HG03460 (cell line): Measurements from ENCODE around the gene TAS2R1.
"Not testable (repeated sequence)": the region's sequence is repeated elsewhere in the genome, so short reads cannot be mapped to it uniquely, and the experiment has no call there.

Source experiments
- ATAC-seq: cut with Tn5 transposase; IDR thresholded peaks from one replicate; pipeline ENCODE4 v1.9.1; 2021; ENCODE audit not compliant: unreplicated experiment

The TAS2R1 gene

DNA sequence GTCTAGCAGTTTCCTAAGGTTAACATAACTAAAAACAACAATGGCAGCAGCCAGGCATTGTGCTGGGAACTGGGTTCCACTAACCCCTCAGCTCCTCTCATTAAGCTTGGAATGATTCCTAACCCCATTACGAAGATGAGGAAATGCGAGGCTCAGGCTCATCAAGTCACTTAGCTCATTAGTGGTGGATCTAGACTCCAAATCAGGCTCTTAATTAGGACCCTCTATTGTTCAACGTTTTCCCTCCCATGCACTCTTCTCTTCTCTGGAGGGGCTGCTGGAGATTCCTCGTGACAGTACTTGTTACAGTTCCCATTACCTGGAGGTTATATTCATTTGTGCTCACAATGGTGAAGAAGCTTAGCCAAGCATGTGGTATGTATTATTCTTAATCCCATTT lies 6.5 kb downstream of the TAS2R1 start:
- no peak for ATAC-seq

DNA sequence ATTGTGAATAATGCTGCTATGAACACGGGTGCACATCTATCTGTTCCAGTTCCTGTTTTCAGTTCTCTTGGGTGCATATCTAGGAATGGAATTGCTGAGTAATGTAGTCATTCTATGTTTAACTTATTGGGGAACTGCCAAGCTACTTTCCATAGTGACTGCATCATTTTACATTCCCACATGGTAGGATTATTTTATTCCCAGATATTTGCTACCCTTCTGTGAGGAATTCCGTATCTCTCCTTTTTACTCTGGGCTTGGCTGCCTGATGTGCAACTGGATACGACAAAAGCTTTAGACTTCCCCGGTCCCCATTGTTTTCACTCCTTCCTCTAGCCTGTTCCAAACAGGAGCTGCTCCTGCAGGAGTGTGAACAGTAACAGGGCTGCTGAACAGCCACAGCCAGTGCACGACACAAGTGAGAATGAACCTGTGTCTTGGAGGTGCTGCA lies 7.2 kb downstream of the TAS2R1 start:
- no peak for ATAC-seq

DNA sequence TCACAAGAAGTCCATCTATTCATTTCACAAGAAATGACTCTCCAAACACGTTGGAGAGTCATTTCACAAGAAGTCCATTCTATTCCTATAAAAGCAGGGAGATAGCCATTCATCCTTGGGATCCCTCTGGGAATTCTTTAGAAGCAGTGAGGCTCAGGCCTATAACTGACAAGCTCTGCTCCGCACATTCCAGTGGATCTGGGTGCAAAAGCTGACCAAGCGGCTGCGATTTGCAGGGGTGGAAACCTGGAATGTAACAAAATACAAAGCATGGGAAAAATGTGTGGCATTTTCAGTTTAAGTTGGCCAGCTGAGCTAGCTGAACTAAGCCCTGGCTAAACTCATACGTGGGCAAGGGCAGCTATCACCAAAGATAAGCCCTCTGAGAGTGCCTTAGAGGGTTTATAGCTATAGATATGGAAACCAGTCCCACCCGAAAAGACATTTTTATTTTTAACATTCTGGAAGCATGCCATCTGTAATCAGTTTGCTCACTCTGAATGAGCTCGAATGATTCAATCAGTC lies 8.7 kb downstream of the TAS2R1 start:
- ATAC-seq = no peak

DNA sequence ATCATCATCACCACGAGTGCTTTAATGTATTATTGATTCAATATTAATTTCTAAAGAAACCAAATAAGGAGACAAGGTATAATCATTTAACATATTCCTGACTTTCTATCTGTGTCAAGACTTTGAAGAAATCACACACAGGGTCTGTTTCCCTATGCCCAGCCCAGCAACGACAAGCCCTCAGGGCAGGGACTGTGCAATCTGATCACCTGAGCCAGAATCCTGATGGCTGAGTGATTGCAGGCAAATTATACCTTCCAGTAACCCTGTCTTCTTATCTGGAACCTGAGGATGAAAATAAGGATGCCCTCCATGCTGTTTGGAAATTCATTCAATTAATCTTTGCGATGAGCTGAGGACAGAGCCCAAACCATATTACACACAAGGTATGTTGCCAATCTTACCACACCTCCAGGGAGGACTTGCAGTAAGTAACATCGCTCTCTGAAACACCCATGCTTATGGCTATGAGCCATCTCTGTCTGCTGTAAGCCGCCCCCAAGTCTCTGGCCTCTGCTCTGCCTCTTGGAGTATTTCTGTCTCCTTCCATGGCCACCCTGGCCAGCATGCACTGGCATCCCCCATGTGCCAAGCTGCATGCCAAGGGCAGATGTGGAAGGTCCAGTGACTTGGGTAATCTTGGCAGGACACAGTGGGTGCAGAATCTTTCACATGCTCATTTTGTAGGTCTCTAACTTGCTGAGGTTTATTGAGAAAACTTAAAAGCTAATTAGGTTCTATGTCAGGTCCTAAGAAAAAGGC lies 10.6 kb downstream of the TAS2R1 start:
- ATAC-seq = no peak

DNA sequence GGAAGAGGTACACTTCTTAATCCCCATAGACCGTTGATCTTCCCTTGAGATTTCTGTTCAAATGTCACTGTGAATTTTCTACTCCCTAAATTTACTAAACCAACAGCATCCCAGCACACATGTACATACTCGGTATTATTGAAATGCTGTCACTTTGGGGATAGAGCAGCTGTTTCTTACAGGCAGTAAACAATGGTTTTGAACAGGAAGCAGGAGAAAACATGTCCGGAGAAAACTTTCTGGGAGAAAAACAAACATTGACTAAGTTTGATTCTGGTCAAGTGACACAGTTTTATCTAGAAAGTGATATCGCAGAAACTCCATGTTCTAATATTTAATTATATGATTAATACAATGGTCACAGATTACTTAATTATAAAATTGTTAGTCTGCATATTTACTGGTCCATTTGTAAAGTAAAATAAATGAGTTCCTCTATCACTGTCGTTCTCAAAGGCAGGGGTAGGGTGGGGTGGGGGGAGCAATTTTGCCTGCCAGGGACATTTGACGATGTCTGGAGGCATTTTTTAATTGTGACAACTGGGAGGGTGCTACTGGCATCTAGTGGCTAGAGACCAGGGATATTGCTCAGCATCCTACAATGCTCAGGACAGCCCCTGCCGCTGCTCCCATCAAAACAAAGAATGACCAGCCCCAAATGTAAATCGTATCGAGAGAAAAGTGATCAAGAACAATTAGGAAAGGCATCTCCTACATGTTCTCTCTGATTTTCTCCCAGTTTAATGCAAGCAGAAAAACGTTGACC lies 12.2 kb downstream of the TAS2R1 start:
- ATAC-seq = no peak

DNA sequence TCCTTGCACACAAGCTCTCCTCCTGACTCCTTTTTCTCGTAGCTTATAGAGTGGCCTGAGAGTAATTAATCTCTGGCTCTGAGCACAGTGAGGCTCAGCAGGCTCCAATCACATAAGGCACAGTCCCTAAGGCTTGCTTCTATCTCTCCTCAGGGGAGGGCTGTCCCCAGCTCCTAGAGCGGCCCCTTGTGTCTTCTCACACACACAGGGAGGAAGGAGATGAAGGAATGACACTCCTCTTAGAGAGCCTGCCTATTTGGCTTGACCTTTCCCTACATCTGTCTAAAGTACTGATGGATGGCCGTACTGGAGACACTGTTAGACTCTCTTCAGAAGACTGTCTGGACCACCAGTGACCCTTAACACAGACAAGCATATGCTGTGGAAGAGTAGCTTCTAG lies 12.9 kb downstream of the TAS2R1 start:
- no peak for ATAC-seq

DNA sequence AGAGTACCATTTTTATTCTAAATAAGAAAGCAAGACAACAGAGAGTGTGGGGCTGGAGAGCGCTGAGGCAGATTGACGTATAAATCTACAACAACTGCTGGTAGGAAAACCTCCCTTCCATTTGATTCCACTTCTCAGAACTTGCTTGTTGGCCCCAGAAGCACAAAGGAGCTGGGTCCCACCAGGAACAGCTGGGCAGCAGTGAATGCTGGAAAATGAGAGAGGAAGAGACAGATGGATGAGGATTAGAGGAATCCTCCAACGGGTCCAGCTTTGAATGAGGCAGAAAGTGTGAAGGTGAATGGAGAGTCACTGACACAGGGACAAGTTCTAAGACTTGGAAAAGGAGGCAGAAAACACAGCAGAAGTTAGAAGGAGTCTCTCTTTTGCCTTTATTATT lies 14.8 kb downstream of the TAS2R1 start:
- no peak for ATAC-seq

DNA sequence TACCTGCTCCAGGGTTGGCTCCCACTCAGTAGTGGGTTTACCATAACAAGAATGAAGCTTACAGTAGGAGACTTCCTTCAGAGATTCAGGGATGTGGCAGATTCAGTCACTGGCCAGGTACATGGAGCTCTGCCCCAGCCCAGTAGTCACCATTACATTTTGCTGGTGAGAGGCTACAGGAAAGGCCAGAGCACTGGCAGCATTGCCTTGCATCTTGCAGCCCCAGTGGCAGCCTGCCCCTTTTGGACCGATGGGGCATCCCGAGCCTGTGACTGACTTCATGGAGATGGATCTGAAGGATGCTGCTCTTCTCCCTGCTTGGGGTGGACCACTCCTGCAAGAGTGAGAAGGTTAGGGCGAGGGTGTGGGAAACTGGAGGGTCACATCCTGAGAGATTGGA lies 16.8 kb downstream of the TAS2R1 start:
- ATAC-seq = no peak

DNA sequence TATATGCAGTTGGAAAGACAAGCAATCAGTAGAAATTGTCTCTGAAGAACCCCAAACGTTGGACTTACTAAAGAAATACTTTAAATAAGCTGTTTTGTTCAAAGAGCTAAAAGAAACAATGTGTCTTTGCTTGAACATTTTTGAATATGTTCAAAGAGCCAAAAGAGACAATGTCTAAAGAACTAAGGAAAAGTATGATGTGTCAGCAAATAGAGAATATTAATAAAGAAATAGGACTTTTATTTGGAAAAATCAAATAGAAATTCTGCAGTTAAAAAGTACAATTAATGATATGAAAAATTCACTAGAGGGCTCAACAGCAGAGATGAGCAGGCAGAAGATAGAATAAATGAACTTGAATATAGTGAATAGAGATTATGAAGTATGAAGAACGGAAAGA lies 19.2 kb downstream of the TAS2R1 start:
- no peak for ATAC-seq

DNA sequence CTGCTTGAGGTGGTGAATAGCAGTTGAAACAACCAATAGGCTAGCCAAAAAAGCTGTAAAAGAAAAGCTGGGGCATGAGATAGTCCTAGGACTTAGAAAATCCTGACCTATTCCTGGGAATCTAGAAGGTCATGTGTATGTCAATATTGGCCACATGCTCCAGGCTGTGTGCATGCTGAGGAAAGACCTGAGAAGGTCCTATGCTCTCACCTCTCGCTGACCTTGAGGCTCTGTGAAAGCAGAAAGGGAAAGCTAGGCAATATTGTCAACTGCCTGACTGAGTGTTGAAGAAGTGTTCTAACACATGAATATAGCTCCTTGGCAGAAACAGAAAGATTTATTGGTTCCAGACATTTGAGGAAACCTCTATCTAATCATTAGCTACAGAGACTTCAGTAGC lies 19.8 kb downstream of the TAS2R1 start:
- ATAC-seq = no peak

DNA sequence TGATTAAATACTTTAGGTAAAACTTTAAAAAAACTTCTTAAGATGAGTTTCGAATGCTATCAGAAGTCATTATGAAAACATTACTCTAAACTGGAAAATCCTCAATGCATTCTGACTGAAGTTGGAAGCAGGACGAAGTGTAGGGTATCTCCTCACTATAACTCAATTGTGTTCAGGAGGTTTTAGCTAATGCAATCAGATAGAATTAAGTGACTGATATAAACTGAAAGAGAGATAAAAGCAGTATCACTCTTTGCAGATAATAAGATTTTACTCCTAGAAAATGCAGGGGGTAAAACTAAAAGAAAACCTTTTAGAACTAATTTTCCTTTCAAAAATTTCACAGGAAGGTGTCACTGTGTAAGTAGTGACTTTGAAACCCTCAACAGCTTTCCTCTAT lies 22.1 kb downstream of the TAS2R1 start:
- no peak for ATAC-seq

DNA sequence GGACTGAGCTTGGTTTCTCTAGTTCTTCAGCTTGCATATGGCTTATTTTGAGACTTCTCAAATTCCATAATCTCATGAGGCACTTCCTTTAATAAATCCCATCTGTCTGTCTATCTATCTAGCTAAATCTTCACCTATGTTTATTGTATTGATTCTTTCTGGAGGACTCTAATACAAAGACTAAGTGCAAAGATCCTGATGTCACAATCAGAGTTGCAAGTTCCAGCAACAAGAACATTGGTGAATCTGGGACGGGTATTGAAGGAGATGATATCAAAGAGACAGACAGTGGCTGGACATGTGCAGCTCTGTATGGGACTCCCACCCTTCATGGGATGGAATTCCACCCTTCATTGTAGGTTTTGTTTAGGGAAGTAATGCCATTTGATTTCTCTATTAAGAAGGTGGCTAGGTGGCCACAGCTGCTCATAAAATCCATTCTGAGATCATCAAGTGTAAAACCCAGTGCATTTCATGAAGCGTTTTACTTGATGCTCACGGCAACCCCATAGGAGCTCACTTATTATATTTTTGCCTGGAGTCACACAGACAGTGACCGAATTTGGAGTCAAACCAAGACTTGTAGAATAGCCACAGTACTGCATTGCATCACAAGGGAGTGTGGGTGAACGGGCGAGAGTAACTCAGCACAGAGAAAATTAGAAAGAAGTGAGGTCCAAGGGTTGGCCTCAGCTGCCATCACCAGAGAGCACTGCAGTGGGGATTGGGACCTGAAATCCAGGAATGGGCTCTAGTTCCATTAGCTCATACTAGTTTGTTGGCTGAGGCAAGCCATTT lies 24.9 kb downstream of the TAS2R1 start:
- ATAC-seq = no peak

DNA sequence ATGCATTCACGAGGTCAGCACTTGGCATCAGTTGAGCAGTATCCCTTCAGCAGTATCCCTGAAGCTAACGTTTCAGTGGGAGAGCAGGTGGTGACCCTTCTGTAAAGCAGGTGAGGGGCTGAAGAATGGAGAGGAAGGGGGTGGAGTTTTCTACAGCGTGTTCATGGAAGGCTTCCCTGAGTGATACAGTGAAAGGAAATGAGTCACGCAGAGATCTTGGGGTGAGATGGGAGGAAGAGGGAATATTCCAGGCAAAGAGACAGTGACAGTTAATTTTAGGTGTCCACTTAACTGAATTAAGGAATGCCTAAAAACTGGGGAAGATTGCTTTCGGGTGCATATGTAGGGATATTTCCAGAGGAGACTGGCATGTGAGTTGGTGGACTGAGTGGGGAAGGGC lies 25.7 kb downstream of the TAS2R1 start:
- ATAC-seq = no peak

DNA sequence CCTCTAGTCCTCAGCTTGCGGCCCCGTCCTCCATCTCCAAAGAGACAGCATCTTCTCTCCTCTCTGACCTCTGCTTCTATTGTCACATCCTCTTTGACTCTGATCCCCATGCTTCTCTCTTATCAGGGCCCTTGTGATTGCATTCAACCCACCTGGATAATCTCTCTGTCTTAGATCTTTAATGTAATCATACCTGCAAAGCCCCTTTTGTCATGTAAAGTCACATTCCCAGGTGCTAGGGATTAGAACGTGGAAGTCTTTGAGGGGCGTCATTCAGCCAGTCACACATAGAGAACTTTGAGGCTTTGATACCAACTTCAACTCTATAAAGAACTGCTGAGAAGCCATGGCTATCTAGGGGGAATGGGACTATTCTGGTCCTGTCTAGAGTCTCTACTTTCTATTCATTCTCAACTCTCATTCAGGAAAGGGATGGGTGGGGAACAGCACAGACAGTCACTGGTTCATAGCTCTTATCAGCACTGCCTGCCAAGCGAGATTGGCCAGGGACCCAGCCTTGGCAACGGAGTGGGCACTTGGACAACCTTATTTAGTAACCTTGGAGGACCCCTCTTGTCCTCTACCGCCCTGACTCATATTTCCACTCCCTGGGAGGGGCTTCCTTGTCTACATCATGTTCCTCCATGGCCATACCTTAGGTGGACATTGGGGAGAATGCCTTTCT lies 29.0 kb downstream of the TAS2R1 start:
- ATAC-seq = no peak

DNA sequence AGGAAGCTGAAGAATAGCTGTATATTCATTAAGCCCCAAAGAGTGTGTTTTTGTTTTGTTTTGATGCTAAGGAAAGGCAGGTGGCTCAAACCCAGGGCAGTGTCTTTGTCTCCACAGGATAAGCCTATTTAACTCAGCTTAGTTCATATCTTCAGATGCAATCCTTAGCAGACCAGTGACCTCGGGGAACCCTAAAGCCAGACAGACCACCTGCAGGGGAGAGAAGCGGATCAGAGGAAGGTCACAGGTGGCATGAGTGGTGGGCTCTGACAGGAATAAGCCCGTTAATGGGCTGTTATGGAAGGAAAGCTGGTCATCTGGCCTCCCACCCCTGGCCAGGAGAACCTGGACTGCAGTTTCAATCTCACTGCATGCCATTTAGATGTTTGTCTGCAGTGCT lies 30.8 kb downstream of the TAS2R1 start:
- no peak for ATAC-seq

DNA sequence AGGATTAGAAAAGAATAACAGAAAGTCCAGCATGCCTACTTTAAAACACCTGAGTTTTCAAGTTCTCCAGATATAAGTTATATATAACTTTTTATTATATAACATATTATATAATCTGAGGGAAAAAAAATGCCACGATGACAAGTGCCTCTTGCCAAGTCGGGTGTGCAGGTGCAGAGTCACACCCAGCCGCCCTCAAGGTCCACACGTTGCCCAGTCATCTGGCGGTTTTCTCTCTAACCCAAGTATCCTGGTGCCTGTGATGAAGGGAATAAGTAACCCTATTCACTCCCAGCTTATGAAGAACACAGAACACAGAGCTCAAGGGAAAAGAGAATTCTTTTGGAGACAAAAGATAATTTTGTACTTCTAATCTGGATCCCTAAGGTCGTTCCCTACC lies 31.8 kb downstream of the TAS2R1 start:
- ATAC-seq = not testable (repeated sequence)

DNA sequence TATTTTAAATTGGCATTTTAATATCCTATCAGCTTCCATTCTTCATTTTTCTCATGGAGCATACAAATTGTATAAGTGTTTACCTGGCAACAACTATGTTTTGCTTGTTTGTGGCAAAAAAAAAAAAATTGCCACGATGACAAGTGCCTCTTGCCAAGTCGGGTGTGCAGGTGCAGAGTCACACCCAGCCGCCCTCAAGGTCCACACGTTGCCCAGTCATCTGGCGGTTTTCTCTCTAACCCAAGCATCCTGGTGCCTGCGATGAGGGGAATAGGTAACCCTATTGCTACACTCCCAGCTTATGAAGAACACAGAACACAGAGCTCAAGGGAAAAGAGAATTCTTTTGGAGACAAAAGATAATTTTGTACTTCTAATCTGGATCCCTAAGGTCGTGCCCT lies 32.8 kb downstream of the TAS2R1 start:
- not testable (repeated sequence) for ATAC-seq

DNA sequence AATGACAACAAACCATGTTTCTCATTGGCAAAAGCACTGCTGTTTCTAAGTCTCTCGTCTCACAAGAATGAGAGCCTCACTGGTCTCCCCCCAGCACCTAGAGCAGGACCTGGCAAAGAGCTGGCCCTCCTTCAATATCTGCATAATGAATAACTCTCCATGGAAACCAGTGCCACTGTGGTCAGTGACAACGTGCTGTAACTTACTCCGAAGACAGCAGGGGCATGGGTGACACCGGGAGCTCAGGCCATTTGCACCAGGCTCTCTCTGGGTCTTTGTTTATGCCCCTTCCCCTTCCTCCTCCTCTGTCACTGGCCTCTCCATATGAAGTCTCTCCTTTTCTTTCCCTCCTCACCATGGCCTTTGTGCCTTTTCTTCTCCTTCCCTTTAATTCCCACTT lies 33.3 kb downstream of the TAS2R1 start:
- no peak for ATAC-seq

DNA sequence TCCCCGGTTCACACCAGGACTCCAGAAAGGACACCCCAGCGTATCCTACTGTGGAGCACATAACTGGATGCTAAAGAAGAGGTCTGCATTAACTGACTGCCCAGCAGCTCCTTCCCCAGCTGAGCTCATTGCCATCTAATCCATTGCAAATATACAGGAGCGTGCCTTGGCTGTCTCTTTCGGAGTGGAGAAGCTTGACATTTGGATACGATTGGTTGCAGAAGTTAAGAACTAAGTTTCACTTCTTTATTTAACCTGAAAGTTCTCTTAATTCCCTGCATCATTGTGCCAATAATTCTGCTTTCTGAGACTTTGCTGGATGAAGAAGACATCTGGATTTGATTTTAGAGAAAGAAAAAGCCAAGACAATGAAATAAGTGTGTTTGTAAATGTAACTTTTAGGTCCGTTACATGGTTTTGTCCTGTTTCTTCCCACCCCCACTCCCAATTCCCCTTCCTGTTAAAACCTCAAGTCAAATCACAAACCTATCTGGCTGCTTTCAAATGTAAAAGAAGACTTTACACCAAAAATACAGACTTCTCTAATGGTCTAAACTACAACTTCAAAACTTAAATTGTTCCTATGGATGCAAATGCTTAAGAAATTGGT lies 33.9 kb downstream of the TAS2R1 start:
- ATAC-seq = no peak

DNA sequence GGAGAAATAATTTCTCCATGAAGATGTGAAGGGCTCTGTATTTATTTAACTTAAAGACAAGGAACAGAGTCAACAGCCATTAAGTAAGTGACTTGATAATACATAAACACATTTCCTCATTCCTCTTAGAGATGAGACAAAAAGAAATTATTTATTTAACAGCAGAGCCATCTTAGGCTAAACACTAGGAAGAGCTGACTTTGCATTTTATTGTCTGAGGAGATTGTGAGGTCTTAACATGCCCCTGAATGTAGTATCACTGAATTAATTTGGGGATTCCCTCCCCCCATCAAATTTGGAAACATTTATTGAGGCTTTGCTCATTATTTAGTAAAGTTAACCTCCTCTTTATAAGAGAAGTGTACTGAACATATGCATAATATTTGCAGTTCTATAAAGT lies 35.2 kb downstream of the TAS2R1 start:
- ATAC-seq = no peak
